Measurements from ENCODE around the gene DYRK3.

- TF ChIP-seq CTCF (IDR thresholded peaks at IDR 0.05; ENCODE audit: insufficient read depth, low read length, poor library complexity, severe bottlenecking) = no peak
- no peak for TF ChIP-seq EZH2phosphoT487 (conservative IDR thresholded peaks at IDR 0.05; ENCODE audit: low read length)
Measured at GRCh38 chr1:206690516-206690915, 55.2 kb downstream of the DYRK3 start.
